IMR-90 (cell line): Measurements from ENCODE around the gene UPF1. TPM values are rescaled to one million over a fixed set of nuclear protein-coding genes. Genes with fewer than 3 reads are reported as not detected.

Source experiments
- ATAC-seq: fragments of 200-7000 bp; cut with Tn5 transposase; 2 replicates; pipeline ENCODE4 v1.9.1; 2020; ENCODE audit warnings: low read depth, mild to moderate bottlenecking, moderate library complexity
- BruUV-seq: library from RNA; stranded (reverse); fragments of 400-500 nt; replicated peaks from 2 replicates; lab custom pipeline; 2021; lab: Mats Ljungman, UMichigan
- CTCF ChIA-PET: fragments of 300-600 bp; formaldehyde crosslinking; extraction: SDS; loops from one replicate; lab custom pipeline; 2021; ENCODE audit warnings: antibody characterized with exemption; lab: Yijun Ruan, JAX
- POLR2A ChIA-PET: fragments of 300-600 bp; sonication (Branson Sonifier 250); formaldehyde crosslinking; loops from one replicate; lab custom pipeline; 2022; ENCODE audit warnings: antibody characterized with exemption; ENCODE audit not compliant: unreplicated experiment; lab: Charles Lee
- DNase-seq: peaks from one replicate; pipeline ENCODE4 v3.0.0; 2013
- H2AFZ ChIP-seq: replicated peaks from 2 replicates; pipeline ENCODE3; 2013; ENCODE audit warnings: low read length, mild to moderate bottlenecking; ENCODE audit not compliant: poor library complexity
- H2AK5ac ChIP-seq: 2 replicates; pipeline ENCODE4 v1.6.1; 2013; ENCODE audit warnings: low read depth, low read length, inconsistent platforms
- H2AK9ac ChIP-seq: replicated peaks from 2 replicates; pipeline ENCODE3; 2013; ENCODE audit warnings: mild to moderate bottlenecking, low read depth, low read length, moderate library complexity; ENCODE audit not compliant: poor library complexity
- H2BK120ac ChIP-seq: 2 replicates; pipeline ENCODE4 v1.6.1; 2013; ENCODE audit warnings: low read depth, low read length, inconsistent platforms
- H2BK15ac ChIP-seq: 3 replicates; pipeline ENCODE4 v1.6.1; 2013; ENCODE audit warnings: low read depth, low read length, inconsistent platforms
- H2BK20ac ChIP-seq: 2 replicates; pipeline ENCODE4 v1.6.1; 2013; ENCODE audit warnings: low read depth, mild to moderate bottlenecking, inconsistent platforms, low read length, moderate library complexity
- H2BK5ac ChIP-seq: 2 replicates; pipeline ENCODE4 v1.6.1; 2013; ENCODE audit warnings: mild to moderate bottlenecking, low read depth, low read length, inconsistent platforms; ENCODE audit not compliant: poor library complexity, severe bottlenecking
- H3K14ac ChIP-seq: replicated peaks from 2 replicates; pipeline ENCODE4 v1.6.1; 2013; ENCODE audit warnings: low read depth, low read length, inconsistent platforms
- H3K18ac ChIP-seq: 2 replicates; pipeline ENCODE4 v1.6.1; 2013; ENCODE audit warnings: low read depth, low read length, control low read depth
- H3K23ac ChIP-seq: 2 replicates; pipeline ENCODE4 v1.6.1; 2013; ENCODE audit warnings: low read depth, low read length, inconsistent platforms
- H3K27ac ChIP-seq: 2 replicates; pipeline ENCODE4 v1.5.1; 2013; ENCODE audit warnings: mild to moderate bottlenecking, control low read depth, low read length; ENCODE audit not compliant: insufficient read depth
- H3K27me3 ChIP-seq: 2 replicates; pipeline ENCODE4 v1.6.1; 2013; ENCODE audit warnings: low read length; ENCODE audit not compliant: control insufficient read depth, insufficient read depth
- H3K36me3 ChIP-seq: 2 replicates; pipeline ENCODE4 v1.6.1; 2013; ENCODE audit warnings: low read length, mixed read lengths; ENCODE audit not compliant: control insufficient read depth, insufficient read depth
- H3K4ac ChIP-seq: 2 replicates; pipeline ENCODE4 v1.6.1; 2013; ENCODE audit warnings: low read depth, low read length, inconsistent platforms
- H3K4me1 ChIP-seq: 2 replicates; pipeline ENCODE4 v1.6.1; 2013; ENCODE audit warnings: low read length, mixed read lengths; ENCODE audit not compliant: control insufficient read depth, insufficient read depth
- H3K4me2 ChIP-seq: 2 replicates; pipeline ENCODE4 v1.6.1; 2013; ENCODE audit warnings: low read depth, mild to moderate bottlenecking, control low read depth, low read length, moderate library complexity
- H3K4me3 ChIP-seq: 2 replicates; pipeline ENCODE4 v1.5.1; 2013; ENCODE audit warnings: low read depth, mild to moderate bottlenecking, control low read depth, low read length, moderate library complexity; ENCODE audit not compliant: insufficient read depth
- H3K56ac ChIP-seq: 2 replicates; pipeline ENCODE4 v1.6.1; 2013; ENCODE audit warnings: low read length, inconsistent platforms; ENCODE audit not compliant: insufficient read depth; ENCODE audit errors: extremely low read depth
- H3K79me1 ChIP-seq, 2 experiments: 2 replicates each; pipeline ENCODE4 v1.6.1; 2013; ENCODE audit warnings: low read length in 2 of 2, inconsistent platforms in 1 of 2, low read depth in 1 of 2
- H3K9ac ChIP-seq: 2 replicates; pipeline ENCODE4 v1.6.1; 2013; ENCODE audit warnings: low read depth, low read length, control low read depth
- H3K9me1 ChIP-seq: 2 replicates; pipeline ENCODE4 v1.6.1; 2013; ENCODE audit warnings: low read length, inconsistent platforms; ENCODE audit not compliant: insufficient read depth
- H3K9me3 ChIP-seq: 2 replicates; pipeline ENCODE4 v1.6.1; 2013; ENCODE audit warnings: low read length; ENCODE audit not compliant: control insufficient read depth, insufficient read depth
- H4K20me1 ChIP-seq: 2 replicates; pipeline ENCODE4 v1.6.1; 2013; ENCODE audit warnings: low read length, inconsistent platforms; ENCODE audit not compliant: insufficient read depth
- H4K5ac ChIP-seq: 2 replicates; pipeline ENCODE4 v1.6.1; 2013; ENCODE audit warnings: mild to moderate bottlenecking, low read depth, low read length, control low read depth
- H4K8ac ChIP-seq, 2 experiments: 2 replicates each; pipeline ENCODE4 v1.6.1; 2013; ENCODE audit warnings: low read depth in 2 of 2, low read length in 2 of 2, control low read depth in 1 of 2, inconsistent platforms in 1 of 2
- H4K91ac ChIP-seq: 2 replicates; pipeline ENCODE4 v1.6.1; 2013; ENCODE audit warnings: low read depth, low read length, inconsistent platforms; ENCODE audit not compliant: insufficient read depth
- BHLHE40 ChIP-seq: fragments of 150-350 bp; IDR thresholded peaks from 2 replicates; pipeline ENCODE4 v1.6.1; 2016; ENCODE audit warnings: mild to moderate bottlenecking, low read depth, low read length
- CEBPB ChIP-seq: IDR thresholded peaks from 2 replicates; pipeline ENCODE4 v1.6.1; 2012; ENCODE audit warnings: low read depth, low read length, improper control_type of control experiment
- CHD1 ChIP-seq: IDR thresholded peaks from 2 replicates; pipeline ENCODE4 v1.6.1; 2012; ENCODE audit warnings: low read depth, low read length, improper control_type of control experiment
- ELK1 ChIP-seq: fragments of 150-350 bp; IDR thresholded peaks from 2 replicates; pipeline ENCODE4 v1.6.1; 2016; ENCODE audit warnings: low read depth, mild to moderate bottlenecking, low read length, moderate library complexity, borderline replicate concordance
- FOS ChIP-seq: fragments of 150-350 bp; IDR thresholded peaks from 2 replicates; pipeline ENCODE4 v1.6.1; 2016; ENCODE audit warnings: low read depth, low read length
- MAFK ChIP-seq: IDR thresholded peaks from 2 replicates; pipeline ENCODE4 v1.6.1; 2012; ENCODE audit warnings: low read depth, low read length, improper control_type of control experiment
- MXI1 ChIP-seq: IDR thresholded peaks from 2 replicates; pipeline ENCODE4 v1.6.1; 2012; ENCODE audit warnings: low read depth, mild to moderate bottlenecking, low read length, moderate library complexity, borderline replicate concordance
- NFE2L2 ChIP-seq: fragments of 150-350 bp; IDR thresholded peaks from 2 replicates; pipeline ENCODE4 v1.6.1; 2016; ENCODE audit warnings: low read depth, mild to moderate bottlenecking, low read length
- POLR2A ChIP-seq: IDR thresholded peaks from 2 replicates; pipeline ENCODE4 v1.6.1; 2012; ENCODE audit warnings: mild to moderate bottlenecking, low read depth, low read length
- RAD21 ChIP-seq: IDR thresholded peaks from 2 replicates; pipeline ENCODE4 v1.6.1; 2012; ENCODE audit warnings: low read length, improper control_type of control experiment
- RCOR1 ChIP-seq: IDR thresholded peaks from 2 replicates; pipeline ENCODE4 v1.6.1; 2012; ENCODE audit warnings: mild to moderate bottlenecking, low read length, improper control_type of control experiment; ENCODE audit not compliant: insufficient replicate concordance
- RFX5 ChIP-seq: IDR thresholded peaks from 2 replicates; pipeline ENCODE4 v1.8.0; 2012; ENCODE audit warnings: low read depth, mild to moderate bottlenecking, low read length, moderate library complexity
- SMC3 ChIP-seq: fragments of 150-350 bp; IDR thresholded peaks from 2 replicates; pipeline ENCODE4 v1.6.1; 2016; ENCODE audit warnings: low read depth, mild to moderate bottlenecking, antibody characterized with exemption, low read length, moderate library complexity
- WGBS, 2 experiments: methylation state at CpG; one replicate each; pipeline versions ENCODE4 v1.1.5 to v1.1.7; 2013; ENCODE audit warnings: missing lambda C conversion rate in 2 of 2; ENCODE audit not compliant: insufficient read length in 1 of 2; ENCODE audit errors: extremely low coverage in 2 of 2; 5-methylcytosine and 5-hydroxymethylcytosine counted together
- dilution Hi-C: fragments of 300-500 bp; cut with HindIII; formaldehyde crosslinking; loops from one replicate; pipeline ENCODE4 v1.14.3; 2018; ENCODE audit warnings: low sequenced_read_pairs; ENCODE audit not compliant: unreplicated experiment
- in situ Hi-C: fragments of 300-500 bp; cut with MboI; formaldehyde crosslinking; loops from 3 replicates; pipeline ENCODE4 v1.14.3; 2019; ENCODE audit warnings: low sequenced_read_pairs, inconsistent platforms, mixed read lengths
- intact Hi-C: fragments of 100-400 bp; cut with micrococcal nuclease; formaldehyde crosslinking; loops from 2 replicates; pipeline ENCODE4 v1.10.0; 2022
- polyA plus RNA-seq, 3 experiments: library from polyadenylated mRNA; depleted of rRNA; stranded (reverse); fragments of >200 nt; gene quantifications; 2 replicates each; pipeline ENCODE4 v1.2.3, GENCODE V29; 2012; ENCODE audit warnings: low replicate concordance in 1 of 3
- total RNA-seq: library from RNA; depleted of rRNA; stranded (reverse); fragments of >200 nt; gene quantifications from 2 replicates; pipeline ENCODE4 v1.2.3, GENCODE V29; 2012
- TF ChIP-seq, protein P1 (sequence below): fragments of 150-350 bp; IDR thresholded peaks from 2 replicates; pipeline ENCODE4 v1.6.1; 2017; ENCODE audit warnings: mild to moderate bottlenecking, antibody characterized with exemption, low read length, low read depth
- TF ChIP-seq, protein P2 (sequence below): conservative IDR thresholded peaks from 2 replicates; pipeline ENCODE4 v1.5.1; 2012; ENCODE audit warnings: mild to moderate bottlenecking, low read depth, low read length, improper control_type of control experiment

UPF1 gene
- total and polyA plus RNA-seq, 2 of the 4 experiments (the other 2 are of a cell fraction), result 31.2 to 50.3 TPM

- no peak for DNase-seq
- ChIA-PET POLR2A (no interaction called here), CTCF (interaction anchor here (1.2 kb wide), 1 partner anchor 63 kb away, joined by 3 read pairs; no protein-coding TSS in a partner anchor)
- H2BK20ac ChIP-seq, result no peak overlapping the region
- dilution Hi-C loops, result no loop called here
- H3K4me1 ChIP-seq, result no peaks in the 10 kb centered on the region; the same call in 1 of the 2 replicates
- H2AK9ac ChIP-seq, result no peak overlapping the region
- H3K9me1 ChIP-seq, result peaks cover 2% of the 10 kb centered on the region; the same call in 1 of the 2 replicates
- no peak overlapping the region for H3K18ac ChIP-seq
- no peak overlapping the region for H3K27ac ChIP-seq
- in situ Hi-C loops, result no loop called here
- no peak overlapping the region for H2BK120ac ChIP-seq
- H3K23ac ChIP-seq, result no peak overlapping the region
- no peak overlapping the region for H3K4ac ChIP-seq
- no peak overlapping the region for H3K14ac ChIP-seq
- H3K27me3 ChIP-seq, result peaks cover 32% of the 10 kb centered on the region
- peaks cover 4% of the 10 kb centered on the region for H3K9me3 ChIP-seq
- 88% methylated on average over 14 of the region's 19 CpGs; no CpG with 5 or more reads in 1 of the 2 experiments for WGBS, 2 experiments
- H4K5ac ChIP-seq, result no peak overlapping the region
- H2BK5ac ChIP-seq, result no peak overlapping the region
- intact Hi-C loops, result no loop called here
- no peaks in the 10 kb centered on the region for H3K36me3 ChIP-seq
- H3K9ac ChIP-seq, result no peak overlapping the region
- no peak overlapping the region for H2AK5ac ChIP-seq
- no peak for ATAC-seq
- no peaks in the 10 kb centered on the region for H3K79me1 ChIP-seq
- H3K56ac ChIP-seq, result no peak overlapping the region
- H4K91ac ChIP-seq, result no peak overlapping the region
- H4K8ac ChIP-seq, result no peak overlapping the region
- H4K20me1 ChIP-seq, result peaks cover 8% of the 10 kb centered on the region; the same call in 1 of the 2 replicates
- no peak overlapping the region for H3K4me2 ChIP-seq
- no peak overlapping the region for H2AFZ ChIP-seq
- H2BK15ac ChIP-seq, result no peak overlapping the region
- no peak overlapping the region for H3K4me3 ChIP-seq
- no TSS peak for BruUV-seq
- TF ChIP-seq, protein P1, sequence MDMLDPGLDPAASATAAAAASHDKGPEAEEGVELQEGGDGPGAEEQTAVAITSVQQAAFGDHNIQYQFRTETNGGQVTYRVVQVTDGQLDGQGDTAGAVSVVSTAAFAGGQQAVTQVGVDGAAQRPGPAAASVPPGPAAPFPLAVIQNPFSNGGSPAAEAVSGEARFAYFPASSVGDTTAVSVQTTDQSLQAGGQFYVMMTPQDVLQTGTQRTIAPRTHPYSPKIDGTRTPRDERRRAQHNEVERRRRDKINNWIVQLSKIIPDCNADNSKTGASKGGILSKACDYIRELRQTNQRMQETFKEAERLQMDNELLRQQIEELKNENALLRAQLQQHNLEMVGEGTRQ, result no peak
- TF ChIP-seq NFE2L2 (no peak), RFX5 (no peak), SMC3 (no peak), MAFK (no peak), CEBPB (no peak), RAD21 (no peak), RCOR1 (no peak), FOS (no peak), ELK1 (no peak), CHD1 (no peak), MXI1 (no peak), BHLHE40 (no peak), POLR2A (no peak)
- TF ChIP-seq, protein P2, sequence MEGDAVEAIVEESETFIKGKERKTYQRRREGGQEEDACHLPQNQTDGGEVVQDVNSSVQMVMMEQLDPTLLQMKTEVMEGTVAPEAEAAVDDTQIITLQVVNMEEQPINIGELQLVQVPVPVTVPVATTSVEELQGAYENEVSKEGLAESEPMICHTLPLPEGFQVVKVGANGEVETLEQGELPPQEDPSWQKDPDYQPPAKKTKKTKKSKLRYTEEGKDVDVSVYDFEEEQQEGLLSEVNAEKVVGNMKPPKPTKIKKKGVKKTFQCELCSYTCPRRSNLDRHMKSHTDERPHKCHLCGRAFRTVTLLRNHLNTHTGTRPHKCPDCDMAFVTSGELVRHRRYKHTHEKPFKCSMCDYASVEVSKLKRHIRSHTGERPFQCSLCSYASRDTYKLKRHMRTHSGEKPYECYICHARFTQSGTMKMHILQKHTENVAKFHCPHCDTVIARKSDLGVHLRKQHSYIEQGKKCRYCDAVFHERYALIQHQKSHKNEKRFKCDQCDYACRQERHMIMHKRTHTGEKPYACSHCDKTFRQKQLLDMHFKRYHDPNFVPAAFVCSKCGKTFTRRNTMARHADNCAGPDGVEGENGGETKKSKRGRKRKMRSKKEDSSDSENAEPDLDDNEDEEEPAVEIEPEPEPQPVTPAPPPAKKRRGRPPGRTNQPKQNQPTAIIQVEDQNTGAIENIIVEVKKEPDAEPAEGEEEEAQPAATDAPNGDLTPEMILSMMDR, result no peak
Measured at GRCh38 chr19:18783958-18784785, 47.6 kb upstream of the UPF1 start.
